IMR-90 (cell line): Measurements from ENCODE around the gene EPHB6. TPM values are rescaled to one million over a fixed set of nuclear protein-coding genes. Genes with fewer than 3 reads are reported as not detected.

ENCODE experiments used
- ATAC-seq: fragments of 200-7000 bp; cut with Tn5 transposase; 2 replicates; pipeline ENCODE4 v1.9.1; 2020; ENCODE audit warnings: low read depth, mild to moderate bottlenecking, moderate library complexity
- BruUV-seq: library from RNA; stranded (reverse); fragments of 400-500 nt; replicated peaks from 2 replicates; lab custom pipeline; 2021; lab: Mats Ljungman, UMichigan
- CTCF ChIA-PET: fragments of 300-600 bp; formaldehyde crosslinking; extraction: SDS; loops from one replicate; lab custom pipeline; 2021; ENCODE audit warnings: antibody characterized with exemption; lab: Yijun Ruan, JAX
- POLR2A ChIA-PET: fragments of 300-600 bp; sonication (Branson Sonifier 250); formaldehyde crosslinking; loops from one replicate; lab custom pipeline; 2022; ENCODE audit warnings: antibody characterized with exemption; ENCODE audit not compliant: unreplicated experiment; lab: Charles Lee
- DNase-seq: peaks from one replicate; pipeline ENCODE4 v3.0.0; 2013
- H2AFZ ChIP-seq: replicated peaks from 2 replicates; pipeline ENCODE3; 2013; ENCODE audit warnings: low read length, mild to moderate bottlenecking; ENCODE audit not compliant: poor library complexity
- H2AK5ac ChIP-seq: 2 replicates; pipeline ENCODE4 v1.6.1; 2013; ENCODE audit warnings: low read depth, low read length, inconsistent platforms
- H2AK9ac ChIP-seq: replicated peaks from 2 replicates; pipeline ENCODE3; 2013; ENCODE audit warnings: mild to moderate bottlenecking, low read depth, low read length, moderate library complexity; ENCODE audit not compliant: poor library complexity
- H2BK120ac ChIP-seq: 2 replicates; pipeline ENCODE4 v1.6.1; 2013; ENCODE audit warnings: low read depth, low read length, inconsistent platforms
- H2BK15ac ChIP-seq: 3 replicates; pipeline ENCODE4 v1.6.1; 2013; ENCODE audit warnings: low read depth, low read length, inconsistent platforms
- H2BK20ac ChIP-seq: 2 replicates; pipeline ENCODE4 v1.6.1; 2013; ENCODE audit warnings: low read depth, mild to moderate bottlenecking, inconsistent platforms, low read length, moderate library complexity
- H2BK5ac ChIP-seq: 2 replicates; pipeline ENCODE4 v1.6.1; 2013; ENCODE audit warnings: mild to moderate bottlenecking, low read depth, low read length, inconsistent platforms; ENCODE audit not compliant: poor library complexity, severe bottlenecking
- H3K14ac ChIP-seq: replicated peaks from 2 replicates; pipeline ENCODE4 v1.6.1; 2013; ENCODE audit warnings: low read depth, low read length, inconsistent platforms
- H3K18ac ChIP-seq: 2 replicates; pipeline ENCODE4 v1.6.1; 2013; ENCODE audit warnings: low read depth, low read length, control low read depth
- H3K23ac ChIP-seq: 2 replicates; pipeline ENCODE4 v1.6.1; 2013; ENCODE audit warnings: low read depth, low read length, inconsistent platforms
- H3K27ac ChIP-seq: 2 replicates; pipeline ENCODE4 v1.5.1; 2013; ENCODE audit warnings: mild to moderate bottlenecking, control low read depth, low read length; ENCODE audit not compliant: insufficient read depth
- H3K27me3 ChIP-seq: 2 replicates; pipeline ENCODE4 v1.6.1; 2013; ENCODE audit warnings: low read length; ENCODE audit not compliant: control insufficient read depth, insufficient read depth
- H3K36me3 ChIP-seq: 2 replicates; pipeline ENCODE4 v1.6.1; 2013; ENCODE audit warnings: low read length, mixed read lengths; ENCODE audit not compliant: control insufficient read depth, insufficient read depth
- H3K4ac ChIP-seq: 2 replicates; pipeline ENCODE4 v1.6.1; 2013; ENCODE audit warnings: low read depth, low read length, inconsistent platforms
- H3K4me1 ChIP-seq: 2 replicates; pipeline ENCODE4 v1.6.1; 2013; ENCODE audit warnings: low read length, mixed read lengths; ENCODE audit not compliant: control insufficient read depth, insufficient read depth
- H3K4me2 ChIP-seq: 2 replicates; pipeline ENCODE4 v1.6.1; 2013; ENCODE audit warnings: low read depth, mild to moderate bottlenecking, control low read depth, low read length, moderate library complexity
- H3K4me3 ChIP-seq: 2 replicates; pipeline ENCODE4 v1.5.1; 2013; ENCODE audit warnings: low read depth, mild to moderate bottlenecking, control low read depth, low read length, moderate library complexity; ENCODE audit not compliant: insufficient read depth
- H3K56ac ChIP-seq: 2 replicates; pipeline ENCODE4 v1.6.1; 2013; ENCODE audit warnings: low read length, inconsistent platforms; ENCODE audit not compliant: insufficient read depth; ENCODE audit errors: extremely low read depth
- H3K79me1 ChIP-seq, 2 experiments: 2 replicates each; pipeline ENCODE4 v1.6.1; 2013; ENCODE audit warnings: low read length in 2 of 2, inconsistent platforms in 1 of 2, low read depth in 1 of 2
- H3K9ac ChIP-seq: 2 replicates; pipeline ENCODE4 v1.6.1; 2013; ENCODE audit warnings: low read depth, low read length, control low read depth
- H3K9me1 ChIP-seq: 2 replicates; pipeline ENCODE4 v1.6.1; 2013; ENCODE audit warnings: low read length, inconsistent platforms; ENCODE audit not compliant: insufficient read depth
- H3K9me3 ChIP-seq: 2 replicates; pipeline ENCODE4 v1.6.1; 2013; ENCODE audit warnings: low read length; ENCODE audit not compliant: control insufficient read depth, insufficient read depth
- H4K20me1 ChIP-seq: 2 replicates; pipeline ENCODE4 v1.6.1; 2013; ENCODE audit warnings: low read length, inconsistent platforms; ENCODE audit not compliant: insufficient read depth
- H4K5ac ChIP-seq: 2 replicates; pipeline ENCODE4 v1.6.1; 2013; ENCODE audit warnings: mild to moderate bottlenecking, low read depth, low read length, control low read depth
- H4K8ac ChIP-seq, 2 experiments: 2 replicates each; pipeline ENCODE4 v1.6.1; 2013; ENCODE audit warnings: low read depth in 2 of 2, low read length in 2 of 2, control low read depth in 1 of 2, inconsistent platforms in 1 of 2
- H4K91ac ChIP-seq: 2 replicates; pipeline ENCODE4 v1.6.1; 2013; ENCODE audit warnings: low read depth, low read length, inconsistent platforms; ENCODE audit not compliant: insufficient read depth
- CEBPB ChIP-seq: IDR thresholded peaks from 2 replicates; pipeline ENCODE4 v1.6.1; 2012; ENCODE audit warnings: low read depth, low read length, improper control_type of control experiment
- SMC3 ChIP-seq: fragments of 150-350 bp; IDR thresholded peaks from 2 replicates; pipeline ENCODE4 v1.6.1; 2016; ENCODE audit warnings: low read depth, mild to moderate bottlenecking, antibody characterized with exemption, low read length, moderate library complexity
- WGBS, 2 experiments: methylation state at CpG; one replicate each; pipeline versions ENCODE4 v1.1.5 to v1.1.7; 2013; ENCODE audit warnings: missing lambda C conversion rate in 2 of 2; ENCODE audit not compliant: insufficient read length in 1 of 2; ENCODE audit errors: extremely low coverage in 2 of 2; 5-methylcytosine and 5-hydroxymethylcytosine counted together
- dilution Hi-C: fragments of 300-500 bp; cut with HindIII; formaldehyde crosslinking; loops from one replicate; pipeline ENCODE4 v1.14.3; 2018; ENCODE audit warnings: low sequenced_read_pairs; ENCODE audit not compliant: unreplicated experiment
- in situ Hi-C: fragments of 300-500 bp; cut with MboI; formaldehyde crosslinking; loops from 3 replicates; pipeline ENCODE4 v1.14.3; 2019; ENCODE audit warnings: low sequenced_read_pairs, inconsistent platforms, mixed read lengths
- intact Hi-C: fragments of 100-400 bp; cut with micrococcal nuclease; formaldehyde crosslinking; loops from 2 replicates; pipeline ENCODE4 v1.10.0; 2022
- polyA plus RNA-seq, 3 experiments: library from polyadenylated mRNA; depleted of rRNA; stranded (reverse); fragments of >200 nt; gene quantifications; 2 replicates each; pipeline ENCODE4 v1.2.3, GENCODE V29; 2012; ENCODE audit warnings: low replicate concordance in 1 of 3
- total RNA-seq: library from RNA; depleted of rRNA; stranded (reverse); fragments of >200 nt; gene quantifications from 2 replicates; pipeline ENCODE4 v1.2.3, GENCODE V29; 2012

EPHB6 gene
- total and polyA plus RNA-seq, 2 of the 4 experiments (the other 2 are of a cell fraction), result under 0.01 to 0.60 TPM

GRCh38 chr7:142864980-142865747, 10.3 kb downstream of the EPHB6 start:
- intact Hi-C loops (no loop called here), dilution Hi-C loops (no loop called here), in situ Hi-C loops (no loop called here)
- Histone ChIP-seq H3K9me3 (no peaks in the 10 kb centered on the region), H3K27ac (no peak overlapping the region), H3K36me3 (no peaks in the 10 kb centered on the region), H4K5ac (no peak overlapping the region), H2AK5ac (no peak overlapping the region), H3K4me3 (no peak overlapping the region), H3K14ac (no peak overlapping the region), H3K79me1 (no peaks in the 10 kb centered on the region), H3K9me1 (no peaks in the 10 kb centered on the region), H2BK20ac (no peak overlapping the region), H2AFZ (no peak overlapping the region), H4K8ac (no peak overlapping the region), H3K4me1 (no peaks in the 10 kb centered on the region), H3K4me2 (no peak overlapping the region), H2BK5ac (no peak overlapping the region), H3K27me3 (no peaks in the 10 kb centered on the region; the same call in 1 of the 2 replicates), H3K56ac (no peak overlapping the region), H3K4ac (no peak overlapping the region), H4K20me1 (no peaks in the 10 kb centered on the region), H2AK9ac (no peak overlapping the region), H2BK15ac (no peak overlapping the region), H3K18ac (no peak overlapping the region), H4K91ac (no peak overlapping the region), H2BK120ac (no peak overlapping the region), H3K9ac (no peak overlapping the region), H3K23ac (no peak overlapping the region)
- ChIA-PET CTCF (no interaction called here), POLR2A (no interaction called here)
- DNase-seq, result no peak
- TF ChIP-seq CEBPB, result no peak
- TF ChIP-seq SMC3, result no peak
- WGBS, 2 experiments, result no CpG with 5 or more reads among the region's 14 CpGs
- no TSS peak for BruUV-seq
- ATAC-seq, result no peak
